ENCODE data around the gene GTF2IRD1. TPM values are rescaled to one million over a fixed set of nuclear protein-coding genes. Genes with fewer than 3 reads are reported as not detected.

GTF2IRD1 gene
- total and polyA plus RNA-seq, 2 of the 4 experiments (the other 2 are of a cell fraction), result 4.1 to 21.9 TPM

DNA sequence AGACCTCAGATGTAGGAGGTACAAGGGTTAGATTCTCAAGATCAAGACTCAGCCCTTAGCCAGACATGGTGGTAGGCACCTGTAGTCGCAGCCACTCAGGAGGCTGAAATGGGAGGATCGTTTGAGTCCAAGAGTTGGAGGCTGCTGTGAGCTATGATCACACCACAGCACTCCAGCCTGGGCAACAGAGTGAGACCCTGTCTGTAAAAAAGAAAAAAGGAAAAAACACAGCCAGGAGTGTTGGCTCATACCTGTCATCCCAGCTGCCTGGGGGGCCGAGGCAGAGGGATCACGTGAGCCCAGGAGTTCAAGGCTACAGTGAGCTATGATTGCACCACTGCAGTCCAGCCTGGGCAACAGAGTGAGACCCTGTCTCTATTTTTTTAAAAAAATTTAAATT is 69.3 kb downstream of the GTF2IRD1 start:
- Histone ChIP-seq H2BK15ac (ENCODE audit: low read depth, low read length) (no peak overlapping the region), H4K8ac (ENCODE audit: low read depth in 2 of 2, low read length in 2 of 2) (no peak overlapping the region), H4K5ac (ENCODE audit: low read depth, low read length) (no peak overlapping the region), H3K9me1 (ENCODE audit: insufficient read depth, low read length) (peaks cover 3% of the 10 kb centered on the region; the same call in 1 of the 2 replicates), H2BK5ac (ENCODE audit: low read depth, low read length, poor library complexity, severe bottlenecking) (no peak overlapping the region), H2AFZ (replicated peaks; ENCODE audit: low read length, poor library complexity) (no peak overlapping the region), H4K20me1 (ENCODE audit: insufficient read depth, low read length) (no peaks in the 10 kb centered on the region), H3K27me3 (ENCODE audit: control insufficient read depth, insufficient read depth, low read length) (no peaks in the 10 kb centered on the region), H2BK120ac (ENCODE audit: low read depth, low read length) (no peak overlapping the region), H3K9me3 (ENCODE audit: control insufficient read depth, insufficient read depth, low read length) (peaks cover 9% of the 10 kb centered on the region), H3K56ac (ENCODE audit: extremely low read depth, insufficient read depth, low read length) (no peak overlapping the region), H3K23ac (ENCODE audit: low read depth, low read length) (no peak overlapping the region), H3K9ac (ENCODE audit: low read depth, low read length) (no peak overlapping the region), H3K79me1 (ENCODE audit: low read depth in 1 of 2, low read length in 2 of 2) (0 out of 4 replicates have a peak, but pooled peaks cover 0 to 3% of the 10 kb centered on the region in 2 experiments), H3K36me3 (ENCODE audit: control insufficient read depth, insufficient read depth, low read length) (peaks cover 66% of the 10 kb centered on the region), H3K4me3 (ENCODE audit: insufficient read depth, low read depth, low read length) (no peak overlapping the region), H2AK9ac (replicated peaks; ENCODE audit: low read depth, low read length, poor library complexity) (no peak overlapping the region), H3K4me2 (ENCODE audit: low read depth, low read length) (no peak overlapping the region), H4K91ac (ENCODE audit: insufficient read depth, low read depth, low read length) (no peak overlapping the region), H2BK20ac (ENCODE audit: low read depth, low read length) (no peak overlapping the region), H3K4me1 (ENCODE audit: control insufficient read depth, insufficient read depth, low read length) (no peaks in the 10 kb centered on the region), H2AK5ac (ENCODE audit: low read depth, low read length) (no peak overlapping the region), H3K18ac (ENCODE audit: low read depth, low read length) (no peak overlapping the region), H3K4ac (ENCODE audit: low read depth, low read length) (no peak overlapping the region), H3K14ac (replicated peaks; ENCODE audit: low read depth, low read length) (no peak overlapping the region), H3K27ac (ENCODE audit: insufficient read depth, low read length) (no peak overlapping the region)
- TF ChIP-seq, protein P1, sequence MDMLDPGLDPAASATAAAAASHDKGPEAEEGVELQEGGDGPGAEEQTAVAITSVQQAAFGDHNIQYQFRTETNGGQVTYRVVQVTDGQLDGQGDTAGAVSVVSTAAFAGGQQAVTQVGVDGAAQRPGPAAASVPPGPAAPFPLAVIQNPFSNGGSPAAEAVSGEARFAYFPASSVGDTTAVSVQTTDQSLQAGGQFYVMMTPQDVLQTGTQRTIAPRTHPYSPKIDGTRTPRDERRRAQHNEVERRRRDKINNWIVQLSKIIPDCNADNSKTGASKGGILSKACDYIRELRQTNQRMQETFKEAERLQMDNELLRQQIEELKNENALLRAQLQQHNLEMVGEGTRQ (IDR thresholded peaks at IDR 0.05; ENCODE audit: low read depth, low read length), result no peak
- TF ChIP-seq BHLHE40 (IDR thresholded peaks at IDR 0.05; ENCODE audit: low read depth, low read length) (no peak), CTCF (conservative IDR thresholded peaks at IDR 0.05; ENCODE audit: low read depth, low read length) (no peak), MXI1 (IDR thresholded peaks at IDR 0.05; ENCODE audit: borderline replicate concordance, low read depth, low read length) (no peak), RAD21 (IDR thresholded peaks at IDR 0.05; ENCODE audit: low read length) (no peak), SMC3 (IDR thresholded peaks at IDR 0.05; ENCODE audit: low read depth, low read length) (no peak), ELK1 (IDR thresholded peaks at IDR 0.05; ENCODE audit: borderline replicate concordance, low read depth, low read length) (no peak), MAFK (IDR thresholded peaks at IDR 0.05; ENCODE audit: low read depth, low read length) (no peak), FOS (IDR thresholded peaks at IDR 0.05; ENCODE audit: low read depth, low read length) (no peak)
- ChIA-PET CTCF (no interaction called here), POLR2A (ENCODE audit: unreplicated experiment) (no interaction called here)
- BruUV-seq (replicated peaks), result no TSS peak
- intact Hi-C loops (cut with micrococcal nuclease) (no loop called here), dilution Hi-C loops (cut with HindIII; ENCODE audit: low sequenced_read_pairs, unreplicated experiment) (no loop called here), in situ Hi-C loops (cut with MboI; ENCODE audit: low sequenced_read_pairs) (no loop called here)
- ATAC-seq (ENCODE audit: low read depth) (no peak), DNase-seq (no peak)
- WGBS, 2 experiments (ENCODE audit: extremely low coverage in 2 of 2, insufficient read length in 1 of 2), result 100% methylated on average over 1 of the region's 4 CpGs; no CpG with 5 or more reads in 1 of the 2 experiments

Measured in IMR-90 (cell line).